NCI-H82 treated with DMSO at 0.1 percent for 48 hours (cell line): ENCODE measurements around the gene SLC23A2.
"Not testable (repeated sequence)": the region's sequence is repeated elsewhere in the genome, so short reads cannot be mapped to it uniquely, and the experiment has no call there.

Experiments
- DNase-seq: peaks from one replicate; lab custom pipeline; 2025; ENCODE audit not compliant: unreplicated experiment; lab: John Stamatoyannopoulos, UW

SLC23A2 gene

GRCh38 chr20:4937407-4938319 is 63.6 kb downstream of the SLC23A2 start:
- DNase-seq = no peak

GRCh38 chr20:4936851-4937406 is 64.4 kb downstream of the SLC23A2 start:
- DNase-seq = no peak

GRCh38 chr20:4936392-4936850 is 64.9 kb downstream of the SLC23A2 start:
- DNase-seq = no peak

GRCh38 chr20:4932061-4932460 is 69.2 kb downstream of the SLC23A2 start:
- DNase-seq = no peak

DNA sequence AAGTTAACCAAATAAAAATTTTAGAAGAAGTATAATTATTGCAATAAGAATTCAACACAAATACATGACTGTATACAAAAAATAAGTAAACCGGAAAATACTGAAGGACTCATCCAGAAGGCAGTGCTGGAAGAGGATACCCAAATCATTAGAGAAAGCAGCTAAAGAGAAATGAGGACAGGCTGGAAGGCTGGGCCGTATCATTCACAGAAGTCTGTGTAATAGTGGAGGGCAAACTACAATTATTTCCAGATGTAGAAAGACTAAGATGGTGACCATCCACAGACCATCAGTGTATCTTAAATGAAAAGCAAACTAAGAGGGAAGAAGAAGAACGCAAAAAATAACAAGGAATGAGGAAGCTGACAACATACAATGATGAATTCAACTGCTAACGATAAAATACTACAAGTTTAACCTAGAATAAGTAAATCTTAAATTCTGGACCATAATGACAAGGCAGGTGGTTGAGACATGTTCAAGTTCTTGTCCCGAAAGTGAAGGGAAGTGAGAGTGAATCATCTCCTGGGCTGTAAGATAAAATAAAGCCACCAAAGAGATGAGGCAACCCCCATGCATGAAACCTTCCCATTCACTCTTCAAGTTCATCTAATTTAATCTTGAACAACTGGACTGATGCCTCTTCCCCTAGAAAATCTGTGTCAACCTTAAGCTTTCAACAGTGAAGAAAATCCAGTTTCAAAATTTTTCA is 71.5 kb downstream of the SLC23A2 start:
- no peak for DNase-seq

DNA sequence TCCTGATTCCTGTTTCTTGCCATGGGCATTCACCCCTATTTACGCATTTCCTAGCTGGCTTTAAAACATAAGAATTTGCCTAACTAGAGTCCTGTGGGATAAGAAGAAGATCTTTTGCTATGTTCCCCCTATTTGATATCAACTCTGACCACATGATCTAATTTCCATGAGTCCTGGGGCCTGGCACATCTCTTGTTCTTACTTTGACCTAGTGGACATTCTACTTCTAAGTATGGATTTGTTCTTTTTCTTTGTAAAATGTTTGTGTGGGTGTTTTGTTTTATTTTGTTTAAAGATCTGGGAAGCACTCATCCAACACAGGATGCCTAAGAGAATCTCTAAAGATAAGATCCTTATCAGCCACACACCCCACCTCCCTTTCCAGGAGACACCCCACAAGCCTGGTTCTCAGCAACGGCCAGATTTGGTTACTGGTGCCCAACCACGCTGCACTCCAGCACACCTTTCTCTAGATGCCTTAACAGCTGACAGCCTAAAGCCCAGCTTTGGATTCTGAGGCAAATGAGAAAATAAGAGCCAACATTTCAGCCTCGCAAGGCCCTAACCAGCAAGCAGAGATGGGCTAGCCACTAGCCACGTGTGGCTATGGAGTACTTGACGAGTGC is 74.7 kb downstream of the SLC23A2 start:
- DNase-seq = no peak

GRCh38 chr20:4925842-4926530 is 75.3 kb downstream of the SLC23A2 start:
- DNase-seq = no peak

- no peak for DNase-seq
Measured at GRCh38 chr20:4924446-4924845, 76.9 kb downstream of the SLC23A2 start.

- DNase-seq = no peak
Measured at GRCh38 chr20:4924032-4924431, 77.3 kb downstream of the SLC23A2 start.

DNA sequence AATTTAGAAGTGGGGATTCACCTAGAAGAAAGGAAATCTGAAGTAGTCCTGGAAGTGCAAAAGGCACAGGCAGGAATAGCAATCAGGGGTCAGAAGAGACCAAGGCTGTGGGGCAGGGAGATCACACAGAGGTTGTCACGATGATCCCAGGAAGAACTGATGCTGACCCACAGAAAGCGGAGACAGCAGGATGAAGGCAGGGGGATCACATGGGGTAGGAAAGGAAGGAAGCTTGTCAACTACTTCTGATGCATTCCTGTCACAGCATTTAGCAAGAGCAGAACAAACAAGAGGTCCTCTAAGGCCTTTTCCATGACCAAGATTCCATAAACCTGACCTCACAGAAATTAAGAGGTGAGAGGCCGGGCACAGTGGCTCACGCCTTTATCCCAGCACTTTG is 79.1 kb downstream of the SLC23A2 start:
- no peak for DNase-seq

DNA sequence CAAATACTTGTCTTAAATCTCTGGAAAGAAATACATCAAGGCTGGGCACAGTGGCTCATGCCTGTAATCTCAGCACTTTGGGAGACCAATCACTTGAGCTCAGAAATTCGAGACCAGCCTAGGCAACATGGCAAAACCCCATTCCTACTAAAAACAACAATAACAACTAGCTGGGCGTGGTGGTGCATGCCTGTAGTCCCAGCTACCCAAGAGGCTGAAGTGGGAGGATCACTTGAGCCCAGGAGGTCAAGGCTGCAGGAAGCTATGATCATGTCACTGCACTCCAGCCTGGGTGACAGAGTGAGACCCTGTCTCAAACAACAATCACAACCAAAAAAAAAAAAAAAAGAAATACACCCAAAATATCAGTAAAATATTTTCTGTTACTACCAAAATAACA is 80.0 kb downstream of the SLC23A2 start:
- DNase-seq = not testable (repeated sequence)

- DNase-seq = no peak
Measured at GRCh38 chr20:4920655-4921054, 80.7 kb downstream of the SLC23A2 start.

- no peak for DNase-seq
Measured at GRCh38 chr20:4920131-4920530, 81.2 kb downstream of the SLC23A2 start.

DNA sequence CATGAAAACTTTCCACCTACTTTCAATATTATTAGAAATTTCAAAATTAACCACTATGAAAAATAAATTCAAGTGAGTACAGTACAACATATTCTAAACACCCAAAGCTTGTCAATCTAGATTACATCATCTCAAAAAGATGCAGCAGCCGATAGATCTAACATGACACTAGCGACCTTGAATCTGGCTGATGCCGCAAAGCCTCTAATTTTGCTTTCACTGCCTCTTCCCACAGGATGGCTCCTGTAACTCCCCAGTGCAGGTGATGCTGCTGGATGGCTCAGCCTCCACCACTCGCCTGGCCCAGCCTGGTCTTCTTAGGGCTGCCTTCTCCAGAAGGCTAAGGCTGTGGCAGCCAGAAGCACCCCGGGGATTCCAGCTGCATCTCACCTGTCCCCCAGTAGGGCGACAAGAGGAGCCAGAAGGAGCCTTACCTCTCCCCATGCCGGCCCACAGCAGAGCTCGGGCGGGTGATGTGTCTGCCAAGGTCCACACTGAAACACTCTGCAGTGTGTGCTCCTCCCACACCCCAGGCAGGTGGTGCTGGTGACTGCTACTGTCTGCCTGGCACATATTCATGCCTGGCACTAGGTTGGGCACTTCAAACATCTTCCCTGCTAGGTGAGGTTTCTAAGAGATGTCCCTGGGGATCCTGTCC is 82.1 kb downstream of the SLC23A2 start:
- no peak for DNase-seq

DNA sequence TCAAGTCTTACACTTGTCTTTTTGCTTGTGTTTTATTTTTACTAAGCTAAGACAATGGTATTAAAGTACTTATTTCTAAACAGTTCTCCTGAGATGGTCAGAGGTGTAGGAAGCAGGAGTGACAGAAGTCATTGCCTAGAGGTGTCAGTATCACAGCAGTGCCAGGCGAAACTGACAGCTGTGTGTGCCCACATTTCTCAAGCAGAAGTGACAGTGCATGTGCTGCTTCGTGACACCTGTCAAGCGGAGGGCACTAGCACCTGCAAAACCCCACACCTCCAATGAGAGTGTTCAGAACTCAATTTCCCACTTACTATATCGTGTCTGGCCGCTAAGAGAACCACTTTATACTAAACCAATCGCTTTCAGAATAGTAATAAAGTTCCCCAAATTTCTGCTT is 82.8 kb downstream of the SLC23A2 start:
- no peak for DNase-seq

GRCh38 chr20:4916971-4917881 is 84.1 kb downstream of the SLC23A2 start:
- no peak for DNase-seq

DNA sequence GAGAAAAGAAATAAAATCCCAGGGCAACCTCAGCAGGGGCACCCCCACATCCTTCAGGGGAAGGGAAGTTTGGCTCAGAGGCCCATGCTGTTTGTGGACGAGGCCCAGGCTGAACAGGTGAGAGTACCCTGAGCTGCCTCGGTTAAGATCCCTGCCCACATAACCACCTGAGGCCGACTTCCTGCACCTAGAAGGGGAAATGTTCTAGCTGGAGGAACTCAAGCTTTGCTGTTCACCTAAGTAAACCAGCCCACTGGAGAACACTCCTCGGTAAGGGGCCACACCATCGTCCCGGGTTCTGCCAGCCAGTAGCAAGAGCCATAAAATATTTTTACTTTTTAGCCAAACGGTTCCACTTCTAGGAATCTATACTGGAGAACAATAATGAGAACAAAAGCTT is 88.2 kb downstream of the SLC23A2 start:
- no peak for DNase-seq

GRCh38 chr20:4912380-4913142 is 88.7 kb downstream of the SLC23A2 start:
- DNase-seq = no peak

DNA sequence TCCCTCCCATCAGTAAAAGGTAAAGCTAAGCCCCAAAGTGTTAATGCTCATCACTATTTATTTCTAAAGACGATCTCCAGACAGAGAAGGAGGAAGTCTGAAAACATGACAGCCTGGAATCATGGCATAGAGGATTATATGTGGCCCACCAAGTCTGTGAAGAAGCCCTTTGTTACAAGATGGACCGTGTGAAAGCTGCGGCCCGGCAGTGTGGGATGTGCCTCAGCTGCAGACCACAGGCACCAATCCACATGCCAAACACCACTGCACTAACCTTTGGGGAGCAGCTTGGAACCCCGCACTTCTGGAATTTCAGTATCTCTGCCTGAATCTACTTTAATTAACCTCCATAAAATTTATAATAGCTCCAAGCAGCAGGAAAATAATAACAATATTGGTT is 90.4 kb downstream of the SLC23A2 start:
- DNase-seq = no peak
